Esophagus squamous epithelium (tissue), 5 donors: ENCODE data around the gene RRAS2. TPM values are rescaled to one million over a fixed set of nuclear protein-coding genes. Genes with fewer than 3 reads are reported as not detected.

Experiments used
- DNase-seq: peaks from one replicate; lab custom pipeline; 2025; lab: John Stamatoyannopoulos, UW
- H3K27ac ChIP-seq, 4 donors: fragments of 200-600 bp; sonication (generic); one replicate each; pipeline ENCODE4 v1.5.1; 2016 to 2019; ENCODE audit warnings: mild to moderate bottlenecking in 1 of 4
- H3K27me3 ChIP-seq, 4 donors: fragments of 200-600 bp; sonication (generic); 1 replicate in 3 of 4; 2 replicates in 1 of 4; pipeline versions ENCODE4 v1.5.1 to v1.6.0; 2017 to 2021; ENCODE audit warnings: antibody characterized with exemption in 1 of 4
- H3K36me3 ChIP-seq, 3 donors: fragments of 200-600 bp; sonication (generic); one replicate each; pipeline ENCODE4 v1.5.1; 2016 to 2019
- H3K4me1 ChIP-seq, 3 donors: fragments of 200-600 bp; sonication (generic); one replicate each; pipeline ENCODE4 v1.5.1; 2017 to 2019
- H3K4me3 ChIP-seq, 4 donors: fragments of 200-600 bp; sonication (generic); 1 replicate in 3 of 4; 2 replicates in 1 of 4; pipeline ENCODE4 v1.5.1; 2016 to 2019; ENCODE audit warnings: mild to moderate bottlenecking in 2 of 4, moderate library complexity in 1 of 4
- H3K9me3 ChIP-seq, 3 donors: fragments of 200-600 bp; sonication (generic); one replicate each; pipeline ENCODE4 v1.5.1; 2016 to 2019
- POLR2A ChIP-seq, 4 donors: fragments of 450-650 bp; IDR thresholded peaks; one replicate each; pipeline ENCODE4 v1.6.1; 2017; ENCODE audit warnings: antibody characterized with exemption in 4 of 4, mild to moderate bottlenecking in 4 of 4, moderate library complexity in 3 of 4
- WGBS, 2 donors: methylation state at CpG; one replicate each; pipeline ENCODE4 v1.1.5; 2018; 5-methylcytosine and 5-hydroxymethylcytosine counted together
- intact Hi-C: fragments of 100-400 bp; cut with DNase I; formaldehyde crosslinking; loops from one replicate; pipeline ENCODE4 v1.15.0; 2022
- total RNA-seq, 4 donors: library from RNA; depleted of rRNA; stranded (reverse); fragments of >200 nt; gene quantifications; one replicate each; pipeline ENCODE4 v1.1.0, GENCODE V29; 2016
- TF ChIP-seq, protein P1 (sequence below), 6 experiments: fragments of 450-650 bp in 4 of 6; fragments of 200-600 bp in 2 of 6; sonication (generic) in 2 of 6; IDR thresholded peaks; one replicate each; pipeline ENCODE4 v1.5.1; 2016 to 2019; ENCODE audit warnings: antibody characterized with exemption in 6 of 6, mild to moderate bottlenecking in 4 of 6, moderate library complexity in 4 of 6
- donor health status: DM: yes; HTN: yes; CAD: no.

Gene RRAS2
- total RNA-seq, 4 donors from 2014 or later = 14.1 to 42.5 (median 29.0) TPM

DNA sequence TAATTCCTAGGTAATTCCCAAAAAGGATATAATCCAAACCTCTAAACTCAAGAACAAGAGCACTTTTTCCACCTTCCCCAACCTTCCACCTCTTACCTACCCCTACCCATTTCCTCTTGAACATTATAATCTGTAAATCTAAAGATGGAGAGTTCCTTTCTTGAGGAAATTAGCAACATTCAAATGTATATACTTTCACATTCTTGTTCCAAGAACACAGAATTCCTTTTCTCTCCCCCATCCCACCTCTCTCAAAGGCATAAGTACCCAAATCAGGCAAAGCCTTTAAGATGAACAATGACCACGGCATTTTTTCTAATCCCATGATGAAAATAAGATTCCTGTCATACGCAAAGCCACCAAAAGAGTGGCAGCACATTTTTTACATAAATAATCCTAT is 18.3 kb downstream of the RRAS2 start:
- peaks cover 0 to 6% (median 0%) of the 10 kb centered on the region in 3 donors for H3K4me1 ChIP-seq
- 85 to 94% methylated on average over 2 of the region's 2 CpGs for WGBS, 2 donors
- DNase-seq = no peak
- H3K4me3 ChIP-seq = no peak overlapping the region
- no peak overlapping the region for H3K27ac ChIP-seq
- H3K9me3 ChIP-seq = peaks cover 0 to 2% (median 0%) of the 10 kb centered on the region in 3 donors
- no peaks in the 10 kb centered on the region for H3K27me3 ChIP-seq
- TF ChIP-seq POLR2A (IDR thresholded peaks at IDR 0.05) = no peak
- TF ChIP-seq, protein P1, sequence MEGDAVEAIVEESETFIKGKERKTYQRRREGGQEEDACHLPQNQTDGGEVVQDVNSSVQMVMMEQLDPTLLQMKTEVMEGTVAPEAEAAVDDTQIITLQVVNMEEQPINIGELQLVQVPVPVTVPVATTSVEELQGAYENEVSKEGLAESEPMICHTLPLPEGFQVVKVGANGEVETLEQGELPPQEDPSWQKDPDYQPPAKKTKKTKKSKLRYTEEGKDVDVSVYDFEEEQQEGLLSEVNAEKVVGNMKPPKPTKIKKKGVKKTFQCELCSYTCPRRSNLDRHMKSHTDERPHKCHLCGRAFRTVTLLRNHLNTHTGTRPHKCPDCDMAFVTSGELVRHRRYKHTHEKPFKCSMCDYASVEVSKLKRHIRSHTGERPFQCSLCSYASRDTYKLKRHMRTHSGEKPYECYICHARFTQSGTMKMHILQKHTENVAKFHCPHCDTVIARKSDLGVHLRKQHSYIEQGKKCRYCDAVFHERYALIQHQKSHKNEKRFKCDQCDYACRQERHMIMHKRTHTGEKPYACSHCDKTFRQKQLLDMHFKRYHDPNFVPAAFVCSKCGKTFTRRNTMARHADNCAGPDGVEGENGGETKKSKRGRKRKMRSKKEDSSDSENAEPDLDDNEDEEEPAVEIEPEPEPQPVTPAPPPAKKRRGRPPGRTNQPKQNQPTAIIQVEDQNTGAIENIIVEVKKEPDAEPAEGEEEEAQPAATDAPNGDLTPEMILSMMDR (IDR thresholded peaks at IDR 0.05) = no peak
- intact Hi-C loops = no loop called here
- H3K36me3 ChIP-seq = no peaks in the 10 kb centered on the region

DNA sequence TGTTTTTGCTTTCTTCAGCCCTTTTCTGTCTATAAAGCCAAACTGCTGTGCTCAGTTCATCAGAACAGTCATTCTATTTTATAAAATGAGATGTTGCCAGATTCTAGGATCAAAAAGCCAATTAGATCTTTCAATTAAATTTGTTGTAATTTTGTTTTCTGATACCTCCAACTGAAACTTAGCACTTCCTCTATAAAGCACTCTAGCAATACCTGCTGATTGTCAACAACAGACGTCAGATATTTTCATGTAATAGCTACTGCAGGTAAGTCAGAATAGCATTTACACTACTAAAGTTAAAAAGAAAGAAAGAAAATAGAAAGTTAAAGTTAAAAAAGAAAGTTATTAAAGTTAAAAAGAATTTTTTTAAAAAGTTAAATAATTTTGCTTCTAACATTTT is 19.6 kb downstream of the RRAS2 start:
- intact Hi-C loops = no loop called here

DNA sequence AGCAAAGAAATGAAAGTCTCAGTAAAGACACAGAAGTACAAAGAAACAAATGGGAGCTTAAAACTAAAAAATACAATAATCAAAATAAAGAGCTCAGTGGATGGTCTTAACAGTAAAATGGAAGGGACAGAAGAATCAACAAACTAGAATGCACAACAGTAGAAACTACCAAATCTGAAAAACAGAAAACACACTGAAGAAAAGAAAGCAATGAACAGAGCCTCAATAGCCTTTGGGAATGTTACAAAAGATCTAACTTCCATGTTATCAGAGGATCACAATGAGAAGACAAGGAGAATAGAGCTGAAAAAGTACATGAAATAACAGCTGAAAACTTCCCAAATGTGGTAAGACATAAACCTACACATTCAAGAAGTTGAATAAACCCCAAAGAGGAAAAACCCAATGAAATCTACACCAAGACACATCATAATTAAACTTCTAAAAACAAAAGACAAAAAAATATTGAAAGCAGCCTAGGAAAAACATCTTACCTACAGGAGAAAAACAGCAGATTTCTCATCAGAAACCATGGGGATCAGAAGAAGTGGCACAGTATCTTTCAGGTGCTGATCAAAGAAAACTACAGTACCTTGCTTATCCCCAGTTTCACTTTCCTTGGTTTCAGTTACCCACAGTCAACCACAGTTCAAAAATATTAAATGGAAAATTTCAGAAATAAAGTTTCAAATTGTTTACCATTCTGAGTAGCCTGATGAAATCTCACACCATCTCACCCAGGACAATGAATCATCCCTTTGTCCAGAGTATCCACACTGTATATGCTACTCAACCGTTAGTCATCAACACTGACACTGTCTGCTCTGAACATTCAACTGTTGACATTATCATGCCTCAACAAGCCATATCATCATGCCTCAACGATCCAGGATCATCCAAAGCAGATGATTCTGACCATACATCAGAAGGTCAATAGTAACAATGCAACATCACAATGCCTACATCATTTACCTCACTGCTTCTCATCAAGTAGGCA is 22.2 kb downstream of the RRAS2 start:
- H3K4me1 ChIP-seq = peaks cover 0 to 6% (median 0%) of the 10 kb centered on the region in 3 donors
- H3K4me3 ChIP-seq = no peak overlapping the region
- no peak for DNase-seq
- H3K36me3 ChIP-seq = no peaks in the 10 kb centered on the region
- intact Hi-C loops = no loop called here
- H3K27me3 ChIP-seq = no peaks in the 10 kb centered on the region
- 13 to 24% methylated on average over 2 of the region's 2 CpGs for WGBS, 2 donors
- TF ChIP-seq, protein P1 (IDR thresholded peaks at IDR 0.05) = no peak
- TF ChIP-seq POLR2A (IDR thresholded peaks at IDR 0.05) = no peak
- no peak overlapping the region for H3K27ac ChIP-seq
- H3K9me3 ChIP-seq = peaks cover 0 to 2% (median 0%) of the 10 kb centered on the region in 3 donors

More for the DNA sequence above, 19.6 kb downstream of the RRAS2 start:
- WGBS, 2 donors = 86 to 88% methylated on average over 1 of the region's 1 CpG
- Histone ChIP-seq H3K4me1 (peaks cover 0 to 6% (median 0%) of the 10 kb centered on the region in 3 donors), H3K27me3 (no peaks in the 10 kb centered on the region), H3K9me3 (peaks cover 0 to 2% (median 0%) of the 10 kb centered on the region in 3 donors), H3K4me3 (no peak overlapping the region), H3K27ac (no peak overlapping the region), H3K36me3 (no peaks in the 10 kb centered on the region)
- TF ChIP-seq POLR2A (IDR thresholded peaks at IDR 0.05) = no peak
- TF ChIP-seq, protein P1 (IDR thresholded peaks at IDR 0.05) = no peak
- no peak for DNase-seq

DNA sequence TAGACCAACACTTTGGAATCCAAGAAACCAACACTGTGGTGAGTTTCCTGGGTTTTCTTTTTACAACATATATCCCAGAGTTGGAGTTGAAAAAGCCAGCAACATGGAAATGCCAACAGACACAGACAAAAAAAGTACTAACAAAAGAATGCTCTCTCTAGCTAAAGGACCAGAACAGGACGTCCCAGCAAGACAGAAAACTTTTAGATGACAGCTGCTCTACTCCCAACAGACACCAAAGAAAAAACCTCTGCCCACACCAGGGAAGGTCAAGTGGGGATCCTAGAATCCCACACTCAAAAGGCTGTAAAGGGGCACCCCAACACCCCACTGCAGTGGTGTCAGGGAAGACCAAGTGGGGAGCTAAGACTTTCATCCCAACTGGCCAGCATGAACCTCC is 23.3 kb downstream of the RRAS2 start:
- Histone ChIP-seq H3K27me3 (no peaks in the 10 kb centered on the region), H3K9me3 (peaks cover 0 to 2% (median 0%) of the 10 kb centered on the region in 3 donors), H3K4me1 (peaks cover 0 to 6% (median 0%) of the 10 kb centered on the region in 3 donors), H3K4me3 (no peak overlapping the region), H3K27ac (no peak overlapping the region), H3K36me3 (no peaks in the 10 kb centered on the region)
- intact Hi-C loops = no loop called here
- no peak for DNase-seq
- TF ChIP-seq POLR2A (IDR thresholded peaks at IDR 0.05) = no peak
- TF ChIP-seq, protein P1 (IDR thresholded peaks at IDR 0.05) = no peak
- 80 to 92% methylated on average over 1 of the region's 1 CpG for WGBS, 2 donors

GRCh38 chr11:14334893-14335292 is 24.1 kb downstream of the RRAS2 start:
- no peak overlapping the region for H3K27ac ChIP-seq
- no peak for TF ChIP-seq POLR2A (IDR thresholded peaks at IDR 0.05)
- TF ChIP-seq, protein P1 (IDR thresholded peaks at IDR 0.05) = no peak
- H3K36me3 ChIP-seq = no peaks in the 10 kb centered on the region
- H3K4me3 ChIP-seq = no peak overlapping the region
- no peak for DNase-seq
- intact Hi-C loops = no loop called here
- no peaks in the 10 kb centered on the region for H3K27me3 ChIP-seq
- peaks cover 0 to 6% (median 0%) of the 10 kb centered on the region in 3 donors for H3K4me1 ChIP-seq
- peaks cover 0 to 2% (median 0%) of the 10 kb centered on the region in 3 donors for H3K9me3 ChIP-seq
- 88 to 91% methylated on average over 2 of the region's 2 CpGs for WGBS, 2 donors
